ENCODE measurements around the gene TSPAN3.

GRCh38 chr15:77040673-77041072, 30.2 kb downstream of the TSPAN3 start:
- TF ChIP-seq POLR2A (IDR thresholded peaks at IDR 0.05): no peak
- TF ChIP-seq, protein P1, sequence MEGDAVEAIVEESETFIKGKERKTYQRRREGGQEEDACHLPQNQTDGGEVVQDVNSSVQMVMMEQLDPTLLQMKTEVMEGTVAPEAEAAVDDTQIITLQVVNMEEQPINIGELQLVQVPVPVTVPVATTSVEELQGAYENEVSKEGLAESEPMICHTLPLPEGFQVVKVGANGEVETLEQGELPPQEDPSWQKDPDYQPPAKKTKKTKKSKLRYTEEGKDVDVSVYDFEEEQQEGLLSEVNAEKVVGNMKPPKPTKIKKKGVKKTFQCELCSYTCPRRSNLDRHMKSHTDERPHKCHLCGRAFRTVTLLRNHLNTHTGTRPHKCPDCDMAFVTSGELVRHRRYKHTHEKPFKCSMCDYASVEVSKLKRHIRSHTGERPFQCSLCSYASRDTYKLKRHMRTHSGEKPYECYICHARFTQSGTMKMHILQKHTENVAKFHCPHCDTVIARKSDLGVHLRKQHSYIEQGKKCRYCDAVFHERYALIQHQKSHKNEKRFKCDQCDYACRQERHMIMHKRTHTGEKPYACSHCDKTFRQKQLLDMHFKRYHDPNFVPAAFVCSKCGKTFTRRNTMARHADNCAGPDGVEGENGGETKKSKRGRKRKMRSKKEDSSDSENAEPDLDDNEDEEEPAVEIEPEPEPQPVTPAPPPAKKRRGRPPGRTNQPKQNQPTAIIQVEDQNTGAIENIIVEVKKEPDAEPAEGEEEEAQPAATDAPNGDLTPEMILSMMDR (IDR thresholded peaks at IDR 0.05): no peak
